CD4-positive, alpha-beta T cell (primary cell): Measurements from ENCODE around the gene GAPDHS. TPM values are rescaled to one million over a fixed set of nuclear protein-coding genes. Genes with fewer than 3 reads are reported as not detected.

ENCODE experiments used
- ATAC-seq: fragments of 200-7000 bp; cut with Tn5 transposase; one replicate; pipeline ENCODE4 v1.10.0; 2022; ENCODE audit warnings: mild to moderate bottlenecking; ENCODE audit not compliant: poor library complexity
- CTCF ChIA-PET: fragments of 350-600 bp; sonication (Branson Sonifier 250); formaldehyde crosslinking; loops from one replicate; lab custom pipeline; 2021; ENCODE audit warnings: antibody characterized with exemption, inconsistent platforms; lab: Charles Lee
- POLR2A ChIA-PET: fragments of 350-600 bp; sonication (Branson Sonifier 250); formaldehyde crosslinking; loops from one replicate; lab custom pipeline; 2021; ENCODE audit warnings: antibody characterized with exemption, inconsistent platforms; lab: Charles Lee
- DNase-seq, 14 experiments: peaks; one replicate each; pipeline ENCODE4 v3.0.0-alpha.2; 2013 to 2020; ENCODE audit warnings: mixed read lengths in 2 of 14
- H3K27ac ChIP-seq, 2 donors: one replicate each; pipeline versions ENCODE4 v1.5.1 to v1.7.0; 2013; ENCODE audit warnings: low read length in 2 of 2, low read depth in 1 of 2, mild to moderate bottlenecking in 1 of 2
- H3K27me3 ChIP-seq, 2 experiments: 1 replicate in 1 of 2; 2 replicates in 1 of 2; pipeline versions ENCODE4 v1.6.1 to v1.7.0; 2013; ENCODE audit warnings: low read length in 2 of 2, control low read depth in 1 of 2, mild to moderate bottlenecking in 1 of 2, moderate library complexity in 1 of 2; ENCODE audit not compliant: insufficient read depth in 2 of 2, control insufficient read depth in 1 of 2
- H3K36me3 ChIP-seq: one replicate; pipeline ENCODE4 v1.6.1; 2013; ENCODE audit warnings: low read length, control low read depth; ENCODE audit not compliant: insufficient read depth
- H3K4me1 ChIP-seq: one replicate; pipeline ENCODE4 v1.6.1; 2013; ENCODE audit warnings: low read length, control low read depth; ENCODE audit not compliant: insufficient read depth
- H3K4me3 ChIP-seq: one replicate; pipeline ENCODE4 v1.5.1; 2013; ENCODE audit warnings: mild to moderate bottlenecking, low read length, moderate library complexity
- H3K9me3 ChIP-seq, 2 experiments: 1 replicate in 1 of 2; 2 replicates in 1 of 2; pipeline versions ENCODE4 v1.6.1 to v1.7.0; 2013; ENCODE audit warnings: low read length in 2 of 2, mild to moderate bottlenecking in 2 of 2, control low read depth in 1 of 2, moderate library complexity in 1 of 2; ENCODE audit not compliant: control insufficient read depth in 1 of 2, insufficient read depth in 1 of 2
- H3K27ac Mint-ChIP-seq: one replicate; pipeline ENCODE4 v1.8.0; 2020; ENCODE audit warnings: mixed read lengths
- H3K27me3 Mint-ChIP-seq: one replicate; pipeline ENCODE4 v1.8.0; 2021; ENCODE audit warnings: mixed read lengths
- H3K36me3 Mint-ChIP-seq: one replicate; pipeline ENCODE4 v1.8.0; 2021; ENCODE audit warnings: low read depth, mixed read lengths
- H3K4me1 Mint-ChIP-seq: one replicate; pipeline ENCODE4 v1.8.0; 2021; ENCODE audit warnings: low read depth, mixed read lengths
- H3K4me3 Mint-ChIP-seq: one replicate; pipeline ENCODE4 v1.8.0; 2020; ENCODE audit warnings: mild to moderate bottlenecking, mixed read lengths
- H3K9me3 Mint-ChIP-seq: one replicate; pipeline ENCODE4 v1.8.0; 2020; ENCODE audit warnings: mixed read lengths
- intact Hi-C, 2 experiments: fragments of 100-400 bp; cut with DNase I in 1 of 2; cut with micrococcal nuclease in 1 of 2; formaldehyde crosslinking; loops; one replicate each; pipeline versions ENCODE4 v1.15.1 to v1.9.0; 2023 to 2025; cut with DNase I, micrococcal nuclease
- total RNA-seq, 174 experiments: library from RNA in 2 of 174; stranded (reverse) in 2 of 174; gene quantifications; one replicate each; pipeline ENCODE4 v1.2.3 and lab custom pipeline; 2021 to 2026
- TF ChIP-seq, protein P1 (sequence below): fragments of 200-600 bp; IDR thresholded peaks from one replicate; pipeline ENCODE4 v1.8.0; 2022; ENCODE audit warnings: antibody characterized with exemption, mild to moderate bottlenecking

Gene GAPDHS
- total RNA-seq, 2 experiments from 2014 or later = not detected

DNA sequence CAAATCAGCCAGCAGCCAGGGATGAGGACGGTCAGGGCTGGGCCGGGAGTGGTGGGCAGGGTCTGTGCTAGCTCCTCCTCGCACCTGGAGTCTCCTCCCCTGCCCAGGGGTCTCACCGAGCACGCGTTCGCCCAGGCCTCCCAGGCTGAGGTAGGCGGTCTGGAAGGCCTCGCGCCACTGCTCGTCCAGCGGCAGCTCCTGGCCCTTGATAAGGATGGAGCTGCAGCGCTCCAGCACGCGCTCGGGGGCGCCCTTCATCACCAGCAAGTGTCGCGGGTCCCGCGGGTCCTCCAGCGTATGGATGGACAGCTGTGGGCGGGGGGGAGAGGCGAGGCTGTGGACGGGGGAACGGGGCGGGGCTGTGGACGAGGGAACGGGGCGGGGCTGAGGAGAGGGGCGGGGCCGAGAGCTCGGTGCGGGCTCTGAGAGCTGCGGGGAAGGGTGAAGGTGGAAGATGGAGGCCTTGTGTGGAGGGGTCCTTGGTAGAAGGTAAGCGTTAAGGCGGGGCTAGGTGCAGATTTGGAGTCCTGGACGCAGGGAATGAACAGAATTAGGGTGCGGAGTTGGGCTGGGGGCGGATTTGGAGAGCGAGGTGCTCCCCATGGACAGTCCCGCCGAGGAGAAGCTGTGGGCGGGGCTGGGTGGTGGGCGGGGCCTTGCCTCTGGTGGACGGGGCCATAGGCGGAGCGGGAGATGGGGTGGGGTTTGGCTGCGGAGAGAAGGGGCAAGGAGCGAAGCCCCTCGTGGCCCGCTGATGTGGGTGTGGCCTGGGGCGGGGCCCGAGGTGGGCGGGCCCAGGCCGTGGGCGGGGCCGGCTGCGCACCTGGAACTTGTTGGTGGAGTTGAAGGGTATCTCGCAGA is 24.5 kb downstream of the GAPDHS start:
- peak in 13 of 14 experiments; percentile 20 to 73 (median 39) for DNase-seq
- intact Hi-C loops = no loop called here
- TF ChIP-seq, protein P1, sequence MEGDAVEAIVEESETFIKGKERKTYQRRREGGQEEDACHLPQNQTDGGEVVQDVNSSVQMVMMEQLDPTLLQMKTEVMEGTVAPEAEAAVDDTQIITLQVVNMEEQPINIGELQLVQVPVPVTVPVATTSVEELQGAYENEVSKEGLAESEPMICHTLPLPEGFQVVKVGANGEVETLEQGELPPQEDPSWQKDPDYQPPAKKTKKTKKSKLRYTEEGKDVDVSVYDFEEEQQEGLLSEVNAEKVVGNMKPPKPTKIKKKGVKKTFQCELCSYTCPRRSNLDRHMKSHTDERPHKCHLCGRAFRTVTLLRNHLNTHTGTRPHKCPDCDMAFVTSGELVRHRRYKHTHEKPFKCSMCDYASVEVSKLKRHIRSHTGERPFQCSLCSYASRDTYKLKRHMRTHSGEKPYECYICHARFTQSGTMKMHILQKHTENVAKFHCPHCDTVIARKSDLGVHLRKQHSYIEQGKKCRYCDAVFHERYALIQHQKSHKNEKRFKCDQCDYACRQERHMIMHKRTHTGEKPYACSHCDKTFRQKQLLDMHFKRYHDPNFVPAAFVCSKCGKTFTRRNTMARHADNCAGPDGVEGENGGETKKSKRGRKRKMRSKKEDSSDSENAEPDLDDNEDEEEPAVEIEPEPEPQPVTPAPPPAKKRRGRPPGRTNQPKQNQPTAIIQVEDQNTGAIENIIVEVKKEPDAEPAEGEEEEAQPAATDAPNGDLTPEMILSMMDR = no peak

DNA sequence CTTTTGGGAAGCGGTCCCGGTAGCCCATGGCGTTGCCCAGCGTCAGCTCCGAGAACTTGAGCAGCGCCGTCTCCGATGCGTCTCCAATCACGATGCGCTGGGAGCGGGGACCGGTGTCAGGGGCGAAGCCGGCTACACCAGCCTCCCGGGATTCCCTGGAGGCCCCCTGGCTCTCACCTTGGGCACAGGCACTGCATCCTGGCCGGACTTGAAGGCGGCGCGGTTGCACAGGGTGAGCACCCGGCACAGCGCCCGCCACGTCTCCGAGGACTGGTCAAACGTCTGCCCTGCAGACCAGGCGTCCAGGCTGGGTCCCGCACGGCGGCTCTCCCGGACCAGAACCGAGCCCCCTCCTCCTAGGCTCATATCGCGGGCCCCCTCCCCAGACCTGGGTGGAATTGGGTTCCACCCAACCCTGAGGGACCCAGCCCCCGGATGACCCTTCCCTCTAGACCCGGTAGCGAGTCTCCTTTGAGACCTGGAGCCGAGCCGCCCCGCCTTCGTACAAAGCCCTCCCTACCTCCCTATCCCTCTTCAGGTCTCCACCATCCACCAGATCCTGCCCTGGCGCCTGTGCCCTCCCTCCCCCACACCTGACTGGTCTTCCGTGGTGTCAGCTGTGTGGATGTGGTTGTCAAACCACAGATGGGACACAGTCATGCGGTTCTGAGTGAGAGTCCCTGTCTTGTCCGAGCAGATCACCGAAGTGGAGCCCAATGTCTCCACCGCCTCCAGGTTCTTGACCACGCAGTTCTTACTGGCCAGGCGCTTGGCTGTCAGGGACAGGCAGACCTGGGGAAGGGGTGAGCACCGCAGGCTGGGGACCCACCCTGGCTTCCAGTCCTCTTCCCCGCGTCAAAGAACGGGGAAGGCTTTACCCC is 25.4 kb downstream of the GAPDHS start:
- Mint-ChIP-seq H3K4me1 (peaks cover 15% of the 10 kb centered on the region), H3K4me3 (no peak overlapping the region), H3K36me3 (no peaks in the 10 kb centered on the region), H3K9me3 (no peaks in the 10 kb centered on the region), H3K27ac (no peak overlapping the region), H3K27me3 (peaks cover 63% of the 10 kb centered on the region)
- H3K36me3 ChIP-seq = no peaks in the 10 kb centered on the region
- peak in 1 of 14 experiments; percentile 17 for DNase-seq
- TF ChIP-seq, protein P1 = no peak
- H3K27me3 ChIP-seq = peaks cover 15 to 34% of the 10 kb centered on the region in 2 experiments
- no peak overlapping the region for H3K27ac ChIP-seq
- intact Hi-C loops = no loop called here
- peaks cover 0 to 16% of the 10 kb centered on the region in 2 experiments for H3K9me3 ChIP-seq
- peaks cover 17% of the 10 kb centered on the region for H3K4me1 ChIP-seq
- POLR2A ChIA-PET = interaction anchor here (0.7 kb wide), 1 partner anchor 51 kb away, joined by 3 read pairs; no protein-coding TSS in a partner anchor
- CTCF ChIA-PET = no interaction called here
- H3K4me3 ChIP-seq = peak overlapping the region; percentile 28
- ATAC-seq = no peak

More for the DNA sequence above, 24.5 kb downstream of the GAPDHS start:
- Mint-ChIP-seq H3K36me3 (no peaks in the 10 kb centered on the region), H3K27ac (no peak overlapping the region), H3K27me3 (peaks cover 57% of the 10 kb centered on the region), H3K4me1 (peaks cover 15% of the 10 kb centered on the region), H3K9me3 (no peaks in the 10 kb centered on the region), H3K4me3 (peak overlapping the region; percentile 83)
- H3K27ac ChIP-seq = no peak overlapping the region
- no peaks in the 10 kb centered on the region for H3K36me3 ChIP-seq
- H3K4me3 ChIP-seq = peak overlapping the region; percentile 45
- H3K4me1 ChIP-seq = peaks cover 17% of the 10 kb centered on the region
- POLR2A ChIA-PET = interaction anchor here (0.7 kb wide), 1 partner anchor 52 kb away, joined by 3 read pairs; no protein-coding TSS in a partner anchor
- CTCF ChIA-PET = no interaction called here
- ATAC-seq = peak; percentile 79
- H3K27me3 ChIP-seq = peaks cover 15 to 28% of the 10 kb centered on the region in 2 experiments
- H3K9me3 ChIP-seq = peaks cover 0 to 16% of the 10 kb centered on the region in 2 experiments

DNA sequence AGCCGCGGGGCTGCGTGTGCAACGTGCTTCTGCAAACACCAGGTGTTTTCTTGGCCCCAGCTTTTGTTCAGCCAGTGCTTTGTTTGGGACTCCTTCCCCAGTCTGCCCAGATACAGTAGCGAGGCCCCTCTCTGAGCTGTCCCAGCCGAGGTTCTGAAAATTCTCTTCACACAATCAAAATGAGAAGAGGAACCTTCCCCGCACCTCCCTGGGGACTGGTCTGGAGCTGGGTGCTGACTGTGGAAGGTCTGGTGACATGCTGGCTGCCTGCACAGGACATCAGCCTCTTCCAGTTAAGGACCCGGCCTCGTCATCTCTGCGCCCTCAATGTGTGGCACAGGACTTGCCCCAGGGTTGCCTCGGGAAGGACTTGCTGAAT is 26.0 kb downstream of the GAPDHS start:
- Histone ChIP-seq H3K4me1 (peaks cover 17% of the 10 kb centered on the region), H3K27me3 (peaks cover 15 to 36% of the 10 kb centered on the region in 2 experiments), H3K36me3 (no peaks in the 10 kb centered on the region), H3K27ac (no peak overlapping the region), H3K4me3 (no peak overlapping the region), H3K9me3 (peaks cover 0 to 16% of the 10 kb centered on the region in 2 experiments)
- peaks cover 15% of the 10 kb centered on the region for H3K4me1 Mint-ChIP-seq
- intact Hi-C loops = no loop called here
- H3K36me3 Mint-ChIP-seq = no peaks in the 10 kb centered on the region
- CTCF ChIA-PET = no interaction called here
- H3K27ac Mint-ChIP-seq = no peak overlapping the region
- no peaks in the 10 kb centered on the region for H3K9me3 Mint-ChIP-seq
- no peak for ATAC-seq
- H3K4me3 Mint-ChIP-seq = no peak overlapping the region
- peaks cover 64% of the 10 kb centered on the region for H3K27me3 Mint-ChIP-seq
- POLR2A ChIA-PET = no interaction called here
- no peak for DNase-seq
- TF ChIP-seq, protein P1 = no peak
